Stimulated activated CD4-positive, alpha-beta T cell treated with anti-CD3 and anti-CD28 coated beads, TNF-alpha, amount 100 ng/mL, for 24 hours (primary cell): ENCODE data around the gene NFIA.

ENCODE experiments used
- DNase-seq, 3 experiments: peaks; one replicate each; pipeline ENCODE4 v3.0.0-alpha.2; 2020; ENCODE audit warnings: low read depth in 3 of 3

Gene NFIA

DNA sequence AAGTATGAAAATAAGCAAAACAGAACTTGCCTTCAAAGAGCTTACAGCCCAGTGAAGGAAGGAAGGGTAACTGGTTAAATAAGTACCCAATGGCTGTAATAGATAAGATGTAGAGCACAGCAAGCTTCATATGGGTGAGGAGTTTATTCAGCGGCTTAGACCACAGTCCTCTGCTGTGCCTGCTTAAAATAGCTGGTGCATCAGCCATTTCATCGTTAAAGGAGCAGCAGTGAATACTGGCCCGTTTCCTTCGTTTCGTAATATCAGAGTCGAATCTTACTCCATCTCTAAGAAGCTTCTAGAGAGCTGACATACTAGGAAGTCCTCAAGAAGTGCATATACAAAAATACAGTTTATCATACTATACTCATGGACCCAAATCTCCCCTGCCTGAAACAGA lies 286.5 kb downstream of the NFIA start:
- no peak for DNase-seq

- DNase-seq = no peak
Observed at GRCh38 chr1:61370177-61370912, 288.0 kb downstream of the NFIA start.

- no peak for DNase-seq
Observed at GRCh38 chr1:61370913-61371279, 288.5 kb downstream of the NFIA start.

DNA sequence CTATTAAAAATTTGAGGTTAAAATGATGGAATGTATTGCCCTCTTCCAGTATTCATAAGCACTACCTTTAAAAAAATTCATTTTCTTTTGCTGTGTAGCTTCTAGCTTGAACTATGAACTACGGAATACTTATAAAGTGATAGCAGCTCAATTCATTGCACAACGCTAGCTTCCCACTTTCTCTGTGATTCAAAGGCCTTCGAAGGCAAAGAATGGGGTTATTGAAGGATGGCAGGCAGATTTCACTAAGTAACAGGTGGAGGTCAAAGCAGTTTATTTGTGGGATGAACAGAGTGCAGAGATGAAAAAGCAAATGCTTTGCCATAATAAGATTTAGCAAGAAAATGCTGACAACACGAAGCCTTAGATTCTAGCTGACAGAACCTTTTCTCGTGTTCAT lies 290.6 kb downstream of the NFIA start:
- no peak for DNase-seq

DNA sequence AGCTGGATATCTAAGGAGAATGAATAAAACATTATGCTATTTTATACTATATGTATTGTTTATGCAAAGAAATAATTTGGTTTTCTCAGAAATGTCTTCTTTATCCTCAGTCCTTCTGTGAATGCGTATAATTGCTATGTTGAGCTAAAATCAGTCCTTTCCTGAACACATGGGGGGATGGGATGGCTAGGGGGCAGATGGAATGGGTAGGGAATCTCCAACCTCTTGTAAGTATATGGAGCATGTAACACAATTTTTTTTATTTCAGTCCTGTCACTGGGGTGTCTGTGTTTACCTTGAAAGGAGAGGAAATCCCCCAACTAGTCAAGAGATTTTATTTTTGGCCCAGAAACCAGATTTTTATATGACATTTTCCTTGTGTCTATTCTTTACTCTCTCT lies 291.8 kb downstream of the NFIA start:
- no peak for DNase-seq

- no peak for DNase-seq
Observed at GRCh38 chr1:61375082-61375880, 292.9 kb downstream of the NFIA start.

DNA sequence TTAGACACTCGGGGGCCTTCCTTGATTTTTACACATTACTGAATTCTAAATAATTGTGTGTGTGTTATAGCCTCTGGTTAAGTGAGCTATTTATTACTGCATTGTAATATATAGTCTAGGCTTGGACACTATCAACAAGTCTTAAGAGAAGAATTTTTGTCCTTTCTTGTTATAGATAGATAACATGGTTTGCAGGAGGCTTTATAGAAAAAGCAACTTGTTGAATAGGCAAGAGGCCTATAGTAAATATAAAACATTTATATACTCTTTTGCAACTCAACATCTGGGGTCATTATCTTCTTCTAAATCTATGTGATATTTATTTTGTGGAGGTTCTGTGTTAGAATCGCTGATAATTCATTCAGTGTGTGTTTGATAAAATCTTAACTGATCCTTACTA lies 293.8 kb downstream of the NFIA start:
- no peak for DNase-seq

GRCh38 chr1:61377242-61377958 lies 295.0 kb downstream of the NFIA start:
- DNase-seq = no peak

DNA sequence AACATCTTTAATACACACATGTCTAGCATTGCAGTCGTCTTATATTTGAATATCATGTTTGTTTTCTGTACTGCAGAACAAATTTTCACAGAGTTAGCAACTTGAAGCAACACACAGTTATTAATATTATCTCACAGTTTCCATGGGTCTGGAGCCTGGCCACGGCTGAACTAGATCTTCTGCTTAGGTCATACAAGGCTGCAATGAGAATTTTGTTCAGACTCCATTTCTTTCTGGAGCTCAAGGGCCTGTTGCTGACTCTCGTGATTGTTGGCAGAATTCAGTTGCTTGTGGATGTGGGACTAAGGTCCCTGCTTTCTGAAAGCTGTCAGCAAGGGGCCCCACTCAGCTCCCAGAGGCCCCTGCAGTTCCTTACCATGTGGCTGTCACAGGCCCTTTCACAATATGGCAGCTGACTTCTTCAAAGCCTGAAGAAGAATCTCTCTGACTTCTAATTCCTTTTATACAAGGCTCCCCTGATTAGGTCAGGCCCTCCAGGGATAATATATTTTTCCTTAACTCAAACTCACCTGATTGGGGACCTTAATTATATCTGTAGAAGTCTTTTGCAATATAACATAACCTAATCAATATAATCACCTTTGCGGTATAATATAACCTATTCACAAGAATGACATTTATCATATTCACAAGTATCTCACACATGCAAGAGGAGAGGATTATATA lies 296.3 kb downstream of the NFIA start:
- no peak for DNase-seq

- DNase-seq = no peak
Observed at GRCh38 chr1:61379693-61380092, 297.3 kb downstream of the NFIA start.

GRCh38 chr1:61380561-61380960 lies 298.2 kb downstream of the NFIA start:
- no peak for DNase-seq

DNA sequence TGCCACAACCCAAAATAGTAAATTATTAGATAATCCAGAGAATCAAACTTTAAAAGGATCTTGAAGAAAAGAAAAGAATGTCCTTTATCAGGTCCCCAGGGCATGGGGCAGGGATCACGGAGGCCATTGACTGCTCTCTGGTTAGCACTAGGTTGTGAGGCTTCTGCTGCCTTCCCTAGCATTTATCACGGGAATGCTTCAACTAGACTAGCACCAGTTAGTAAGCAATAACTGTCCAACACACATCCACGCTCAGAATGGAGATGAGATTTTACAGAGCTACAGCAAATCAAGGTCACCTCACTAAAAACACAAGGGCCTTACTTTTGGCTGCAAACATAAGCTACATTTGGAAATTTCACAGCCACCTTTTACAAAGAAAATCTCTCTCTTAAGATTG lies 304.0 kb downstream of the NFIA start:
- DNase-seq = no peak

GRCh38 chr1:61386770-61387169 lies 304.4 kb downstream of the NFIA start:
- no peak for DNase-seq

- no peak for DNase-seq
Observed at GRCh38 chr1:61387829-61388228, 305.5 kb downstream of the NFIA start.

DNA sequence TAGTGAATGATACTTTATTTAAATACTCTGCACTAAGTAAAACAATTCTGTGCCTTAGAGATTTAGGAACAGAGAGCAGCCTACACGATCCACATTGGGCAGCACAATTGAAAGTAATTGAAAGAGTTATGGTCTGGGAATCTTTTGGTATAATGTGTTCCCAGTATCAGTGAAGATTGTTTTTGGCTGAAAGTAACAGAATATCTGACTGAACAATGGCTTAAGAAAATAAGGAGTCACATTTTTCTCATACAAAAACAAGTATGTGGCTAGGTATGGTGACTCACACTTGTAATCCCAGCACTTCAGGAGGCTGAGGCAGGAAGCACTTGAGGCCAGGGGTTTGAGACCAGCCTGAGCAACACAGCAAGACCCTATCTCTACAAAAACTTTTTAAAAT lies 306.2 kb downstream of the NFIA start:
- DNase-seq = no peak

GRCh38 chr1:61389194-61389925 lies 307.0 kb downstream of the NFIA start:
- DNase-seq = no peak

DNA sequence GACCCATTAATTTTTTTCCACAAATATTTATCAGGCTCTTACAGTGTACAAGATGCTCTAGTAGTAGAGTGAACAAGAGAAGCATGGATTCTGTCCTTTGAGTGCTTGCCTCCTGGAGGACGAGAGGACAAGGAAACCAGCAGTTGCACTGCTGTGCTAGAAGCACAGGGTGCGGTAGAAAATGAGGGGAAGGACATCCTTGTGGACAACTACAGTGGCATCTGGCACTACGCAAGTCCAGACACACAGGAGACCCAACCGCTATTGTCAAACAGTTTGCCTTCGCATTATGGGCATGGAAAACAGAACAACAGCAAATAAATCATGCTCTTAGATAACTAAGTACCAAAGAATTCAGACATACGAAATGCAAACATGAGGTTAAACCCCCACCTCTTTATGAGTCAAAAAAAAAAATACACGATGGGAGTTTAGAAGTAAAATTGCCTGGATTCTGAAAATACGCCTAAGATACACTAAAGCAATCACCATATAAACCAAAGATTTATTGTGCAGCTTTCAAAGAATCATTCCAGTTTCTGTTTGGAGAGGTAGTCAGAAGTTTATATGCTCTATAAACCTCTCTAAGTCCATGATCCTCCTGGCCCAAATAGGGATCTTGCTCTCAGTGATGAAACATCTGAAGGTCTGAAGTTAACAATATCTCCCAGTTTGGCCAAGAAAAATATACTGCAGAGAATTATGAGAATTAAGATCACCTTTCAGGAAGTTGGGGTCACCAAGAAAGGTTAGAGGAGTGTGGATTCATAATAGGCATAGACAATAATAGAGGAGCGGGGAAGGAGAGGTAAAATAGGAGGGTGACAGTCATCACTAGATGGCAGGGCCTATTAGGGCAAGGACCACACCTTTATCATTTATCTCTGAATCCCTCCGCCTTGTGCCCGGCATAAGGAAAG lies 307.8 kb downstream of the NFIA start:
- DNase-seq = no peak

GRCh38 chr1:61391730-61392129 lies 309.4 kb downstream of the NFIA start:
- DNase-seq = no peak

GRCh38 chr1:61392409-61393242 lies 310.3 kb downstream of the NFIA start:
- no peak for DNase-seq
